Activated effector memory CD4-positive, alpha-beta T cell treated with Interleukin-2 at 50 U/mL for 16 hours (primary cell): ENCODE measurements around the gene MPL.

ENCODE experiments used
- DNase-seq: peaks from one replicate; pipeline ENCODE4 v3.0.0-alpha.2; 2020

Gene MPL

DNA sequence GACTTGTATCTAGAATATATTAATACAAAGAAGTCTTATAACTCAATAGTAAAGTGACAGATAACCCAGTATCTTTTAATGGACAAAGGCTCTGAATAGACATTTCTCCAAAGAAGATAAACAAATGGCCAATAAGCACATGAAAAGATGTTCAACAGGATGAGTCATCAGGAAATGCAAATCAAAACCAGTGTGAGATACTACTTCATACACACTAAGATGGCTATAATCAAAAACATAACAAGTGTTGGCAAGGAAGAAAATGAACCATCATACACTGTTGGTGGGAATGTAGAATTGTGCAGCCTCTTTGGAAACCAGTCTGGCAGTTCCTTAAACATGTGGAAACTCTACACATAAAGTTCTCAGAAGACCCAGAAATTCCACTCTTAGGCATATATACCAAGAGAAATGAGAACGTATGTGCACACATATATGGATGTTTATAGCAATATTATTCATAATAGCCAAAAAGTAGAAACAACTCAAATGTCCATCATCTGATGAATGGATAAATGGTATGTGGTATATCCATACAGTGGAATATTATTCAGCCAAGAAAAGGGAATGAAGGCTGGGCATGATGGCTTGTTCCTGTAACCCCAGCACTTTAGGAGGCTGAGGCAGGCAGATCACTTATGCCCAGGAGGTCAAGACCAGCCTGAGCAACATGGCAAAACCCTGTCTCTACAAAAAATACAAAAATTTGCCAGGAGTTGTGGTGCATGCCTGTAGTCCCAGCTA is 9.9 kb upstream of the MPL start:
- DNase-seq: no peak

DNA sequence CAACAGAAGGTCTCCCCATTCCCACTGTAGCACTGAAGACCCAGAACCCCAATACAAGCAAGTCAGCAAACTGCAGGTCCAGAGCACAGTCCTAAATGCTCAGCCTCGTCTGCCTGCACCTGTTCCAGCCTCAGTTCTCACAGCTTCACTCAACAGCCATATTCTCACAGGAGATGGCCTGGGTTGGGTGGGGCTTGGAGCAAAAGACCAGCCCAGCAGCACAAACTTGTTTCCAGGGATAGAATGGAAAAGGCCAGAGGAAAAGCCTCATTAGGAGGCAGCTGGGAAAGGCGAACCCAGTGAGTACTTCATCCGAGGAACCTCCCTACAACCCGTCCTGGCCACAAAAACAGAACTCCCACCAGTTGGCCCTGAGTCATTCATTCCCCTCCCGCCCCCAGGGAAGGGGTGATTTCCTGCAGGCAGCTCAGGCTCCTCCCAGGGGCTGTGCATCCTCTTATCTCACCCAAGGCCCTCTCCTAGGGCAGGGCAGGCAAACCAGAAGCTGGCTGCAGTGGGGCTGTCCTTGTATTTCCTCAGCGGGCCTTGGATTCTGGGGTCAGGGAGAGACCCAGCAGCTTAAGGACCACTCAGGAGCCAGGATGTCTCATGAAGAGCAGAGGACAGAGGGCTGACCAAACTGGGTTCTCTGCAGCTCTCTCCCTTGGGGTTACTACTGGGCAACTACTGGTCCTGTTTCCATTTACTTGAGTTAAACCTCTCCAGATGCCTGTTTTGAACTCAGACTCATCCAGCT is 7.4 kb upstream of the MPL start:
- no peak for DNase-seq

- DNase-seq: no peak
Measured at GRCh38 chr1:43331688-43332087, 5.9 kb upstream of the MPL start.

- no peak for DNase-seq
Measured at GRCh38 chr1:43334453-43335205, 3.0 kb upstream of the MPL start.

- no peak for DNase-seq
Measured at GRCh38 chr1:43338001-43338400, 383 bp downstream of the MPL start.

- DNase-seq: no peak
Measured at GRCh38 chr1:43339584-43340232, 2.1 kb downstream of the MPL start.

GRCh38 chr1:43340559-43340958 is 2.9 kb downstream of the MPL start:
- no peak for DNase-seq

GRCh38 chr1:43344267-43344850 is 6.7 kb downstream of the MPL start:
- no peak for DNase-seq

DNA sequence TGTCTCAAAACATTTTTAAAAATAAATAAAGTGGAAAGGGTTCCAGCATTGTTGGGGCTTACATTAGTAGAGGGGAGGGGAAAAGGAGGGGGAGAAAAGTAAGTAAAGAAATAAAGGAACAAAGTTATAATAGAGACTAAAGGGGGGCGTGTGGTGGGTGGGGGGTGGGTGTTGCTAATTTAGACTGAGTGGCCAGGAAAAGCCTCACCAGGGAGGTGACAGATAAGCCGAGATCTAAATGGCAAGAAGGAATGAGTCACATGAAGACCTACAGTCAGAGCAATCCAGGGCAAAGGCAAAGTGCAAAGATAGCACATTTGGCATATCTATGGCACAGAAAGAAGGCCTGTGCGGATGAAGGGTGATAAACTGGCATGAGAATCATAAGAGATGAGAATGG is 7.5 kb downstream of the MPL start:
- DNase-seq: no peak

GRCh38 chr1:43346636-43347035 is 9.0 kb downstream of the MPL start:
- DNase-seq: no peak

GRCh38 chr1:43348343-43348808 is 10.8 kb downstream of the MPL start:
- DNase-seq: no peak

- peak; percentile 36 for DNase-seq
Measured at GRCh38 chr1:43348809-43349593, 11.4 kb downstream of the MPL start.

- DNase-seq: no peak
Measured at GRCh38 chr1:43349594-43350306, 12.1 kb downstream of the MPL start.

GRCh38 chr1:43350976-43351375 is 13.4 kb downstream of the MPL start:
- DNase-seq: no peak

DNA sequence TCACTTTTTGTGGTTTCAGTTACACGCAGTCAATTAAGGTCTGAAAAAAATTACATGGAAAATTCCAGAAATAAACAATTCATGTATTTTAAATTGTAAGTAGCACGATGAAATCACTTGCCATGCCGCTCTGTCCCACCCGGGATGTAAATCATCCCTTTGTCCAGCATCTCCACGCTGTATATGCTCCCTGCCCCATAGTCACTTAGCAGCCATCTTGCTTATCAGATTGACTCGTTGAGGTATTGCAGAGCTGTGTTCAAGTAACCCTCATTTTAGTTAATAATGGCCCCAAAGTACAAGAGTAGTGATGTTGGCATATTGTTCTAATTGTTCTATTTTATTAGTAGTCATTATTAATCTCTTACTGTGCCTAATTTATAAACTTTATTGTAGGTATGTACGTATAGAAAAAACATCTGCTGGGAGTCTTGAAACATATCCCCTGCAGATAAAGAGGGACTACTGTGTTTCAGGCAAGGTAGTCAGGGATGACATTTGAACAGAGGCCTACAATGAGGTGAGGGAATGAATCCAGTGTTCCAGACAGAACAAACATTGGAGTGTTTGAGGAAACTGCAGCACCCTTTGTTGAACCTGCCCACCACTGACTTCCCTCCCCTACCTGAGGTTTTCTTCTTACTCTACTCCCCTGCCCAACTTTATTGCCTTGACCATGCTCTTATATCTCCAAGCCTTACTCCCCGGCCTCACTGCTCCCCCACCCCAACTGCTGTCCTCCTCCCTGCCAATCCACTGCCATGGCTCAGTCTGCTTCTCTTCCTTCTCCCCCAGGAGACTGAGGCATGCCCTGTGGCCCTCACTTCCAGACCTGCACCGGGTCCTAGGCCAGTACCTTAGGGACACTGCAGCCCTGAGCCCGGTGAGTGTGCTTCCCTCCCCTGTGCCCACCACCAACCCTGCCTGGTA is 14.1 kb downstream of the MPL start:
- DNase-seq: no peak

DNA sequence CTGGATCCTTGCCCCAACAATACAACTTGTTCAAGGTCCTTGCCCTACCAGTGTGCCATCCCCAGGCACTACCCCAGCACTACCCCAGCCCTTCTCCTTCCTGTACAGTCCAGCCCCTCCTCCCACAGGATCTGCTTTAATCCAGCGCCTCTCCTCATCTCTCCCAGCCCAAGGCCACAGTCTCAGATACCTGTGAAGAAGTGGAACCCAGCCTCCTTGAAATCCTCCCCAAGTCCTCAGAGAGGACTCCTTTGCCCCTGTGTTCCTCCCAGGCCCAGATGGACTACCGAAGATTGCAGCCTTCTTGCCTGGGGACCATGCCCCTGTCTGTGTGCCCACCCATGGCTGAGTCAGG is 14.7 kb downstream of the MPL start:
- no peak for DNase-seq

- no peak for DNase-seq
Measured at GRCh38 chr1:43352881-43353280, 15.3 kb downstream of the MPL start.

DNA sequence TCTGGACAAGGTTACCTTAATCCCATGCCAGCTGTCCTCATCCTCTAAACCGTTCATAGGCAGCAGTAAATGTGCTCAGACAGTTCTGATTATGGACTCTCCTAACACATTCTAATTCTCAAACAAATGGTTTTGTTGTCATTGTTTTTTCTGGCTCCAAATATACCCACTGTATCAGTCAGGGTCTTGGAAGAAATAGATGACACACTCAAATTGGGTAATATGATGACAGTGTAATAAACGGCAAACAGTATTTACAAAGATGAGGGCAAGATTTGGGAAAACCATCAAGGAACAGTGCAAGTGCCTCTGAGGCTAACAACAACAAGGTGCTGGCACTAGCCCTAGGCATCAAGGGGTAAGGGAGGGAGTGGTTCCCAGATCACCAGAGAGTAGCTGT is 16.9 kb downstream of the MPL start:
- no peak for DNase-seq

GRCh38 chr1:43354936-43355335 is 17.3 kb downstream of the MPL start:
- DNase-seq: no peak

GRCh38 chr1:43357251-43357650 is 19.6 kb downstream of the MPL start:
- DNase-seq: no peak
